ENCODE results near the gene TTC28.
"Not testable (repeated sequence)": the region's sequence is repeated elsewhere in the genome, so short reads cannot be mapped to it uniquely, and the experiment has no call there.

Gene TTC28

GRCh38 chr22:28183078-28183860, 496.4 kb downstream of the TTC28 start:
- Histone ChIP-seq H3K4me1 (ENCODE audit: insufficient read depth, low read length) (peaks cover 24% of the 10 kb centered on the region), H3K27me3 (ENCODE audit: control insufficient read depth in 1 of 2, insufficient read depth in 2 of 2, low read length in 2 of 2) (no peaks in the 10 kb centered on the region), H3K36me3 (ENCODE audit: insufficient read depth, low read length) (no peaks in the 10 kb centered on the region), H3K9me3 (ENCODE audit: low read length) (no peaks in the 10 kb centered on the region), H3K4me3 (ENCODE audit: low read depth in 1 of 2, low read length in 2 of 2) (no peak overlapping the region), H3K27ac (ENCODE audit: low read depth, low read length) (no peak overlapping the region), H3K9ac (ENCODE audit: low read length) (no peak overlapping the region)

- Histone ChIP-seq H3K27ac (ENCODE audit: low read depth, low read length) (no peak overlapping the region), H3K4me1 (ENCODE audit: insufficient read depth, low read length) (peaks cover 24% of the 10 kb centered on the region), H3K36me3 (ENCODE audit: insufficient read depth, low read length) (no peaks in the 10 kb centered on the region), H3K9ac (ENCODE audit: low read length) (no peak overlapping the region), H3K27me3 (ENCODE audit: control insufficient read depth in 1 of 2, insufficient read depth in 2 of 2, low read length in 2 of 2) (no peaks in the 10 kb centered on the region), H3K4me3 (ENCODE audit: low read depth in 1 of 2, low read length in 2 of 2) (no peak overlapping the region), H3K9me3 (ENCODE audit: low read length) (no peaks in the 10 kb centered on the region)
Observed at GRCh38 chr22:28180804-28181731, 498.6 kb downstream of the TTC28 start.

GRCh38 chr22:28179392-28179791, 500.2 kb downstream of the TTC28 start:
- Histone ChIP-seq H3K9ac (ENCODE audit: low read length) (no peak overlapping the region), H3K27ac (ENCODE audit: low read depth, low read length) (no peak overlapping the region), H3K36me3 (ENCODE audit: insufficient read depth, low read length) (no peaks in the 10 kb centered on the region), H3K4me3 (ENCODE audit: low read depth in 1 of 2, low read length in 2 of 2) (no peak overlapping the region), H3K27me3 (ENCODE audit: control insufficient read depth in 1 of 2, insufficient read depth in 2 of 2, low read length in 2 of 2) (no peaks in the 10 kb centered on the region), H3K4me1 (ENCODE audit: insufficient read depth, low read length) (peaks cover 24% of the 10 kb centered on the region), H3K9me3 (ENCODE audit: low read length) (no peaks in the 10 kb centered on the region)

- H3K9me3 ChIP-seq (ENCODE audit: low read length): no peaks in the 10 kb centered on the region
- H3K4me3 ChIP-seq (ENCODE audit: low read depth in 1 of 2, low read length in 2 of 2): no peak overlapping the region
- no peaks in the 10 kb centered on the region for H3K36me3 ChIP-seq (ENCODE audit: insufficient read depth, low read length)
- H3K27me3 ChIP-seq (ENCODE audit: control insufficient read depth in 1 of 2, insufficient read depth in 2 of 2, low read length in 2 of 2): no peaks in the 10 kb centered on the region
- no peak overlapping the region for H3K9ac ChIP-seq (ENCODE audit: low read length)
- H3K27ac ChIP-seq (ENCODE audit: low read depth, low read length): no peak overlapping the region
- H3K4me1 ChIP-seq (ENCODE audit: insufficient read depth, low read length): peaks cover 18% of the 10 kb centered on the region
Observed at GRCh38 chr22:28175730-28176492, 503.7 kb downstream of the TTC28 start.

- no peaks in the 10 kb centered on the region for H3K36me3 ChIP-seq (ENCODE audit: insufficient read depth, low read length)
- peaks cover 18% of the 10 kb centered on the region for H3K4me1 ChIP-seq (ENCODE audit: insufficient read depth, low read length)
- H3K27me3 ChIP-seq (ENCODE audit: control insufficient read depth in 1 of 2, insufficient read depth in 2 of 2, low read length in 2 of 2): no peaks in the 10 kb centered on the region
- H3K9ac ChIP-seq (ENCODE audit: low read length): no peak overlapping the region
- no peak overlapping the region for H3K27ac ChIP-seq (ENCODE audit: low read depth, low read length)
- H3K4me3 ChIP-seq (ENCODE audit: low read depth in 1 of 2, low read length in 2 of 2): no peak overlapping the region
- H3K9me3 ChIP-seq (ENCODE audit: low read length): no peaks in the 10 kb centered on the region
Observed at GRCh38 chr22:28174509-28174908, 505.1 kb downstream of the TTC28 start.

- Histone ChIP-seq H3K4me3 (ENCODE audit: low read depth in 1 of 2, low read length in 2 of 2) (no peak overlapping the region), H3K27me3 (ENCODE audit: control insufficient read depth in 1 of 2, insufficient read depth in 2 of 2, low read length in 2 of 2) (no peaks in the 10 kb centered on the region), H3K9ac (ENCODE audit: low read length) (no peak overlapping the region), H3K27ac (ENCODE audit: low read depth, low read length) (no peak overlapping the region), H3K4me1 (ENCODE audit: insufficient read depth, low read length) (peaks cover 18% of the 10 kb centered on the region), H3K36me3 (ENCODE audit: insufficient read depth, low read length) (no peaks in the 10 kb centered on the region), H3K9me3 (ENCODE audit: low read length) (no peaks in the 10 kb centered on the region)
Observed at GRCh38 chr22:28172892-28173670, 506.6 kb downstream of the TTC28 start.

- Histone ChIP-seq H3K36me3 (ENCODE audit: insufficient read depth, low read length) (no peaks in the 10 kb centered on the region), H3K27me3 (ENCODE audit: control insufficient read depth in 1 of 2, insufficient read depth in 2 of 2, low read length in 2 of 2) (no peaks in the 10 kb centered on the region), H3K9ac (ENCODE audit: low read length) (no peak overlapping the region), H3K27ac (ENCODE audit: low read depth, low read length) (no peak overlapping the region), H3K4me3 (ENCODE audit: low read depth in 1 of 2, low read length in 2 of 2) (no peak overlapping the region), H3K9me3 (ENCODE audit: low read length) (no peaks in the 10 kb centered on the region), H3K4me1 (ENCODE audit: insufficient read depth, low read length) (peaks cover 18% of the 10 kb centered on the region)
Observed at GRCh38 chr22:28171712-28172111, 507.9 kb downstream of the TTC28 start.

GRCh38 chr22:28171115-28171514, 508.5 kb downstream of the TTC28 start:
- Histone ChIP-seq H3K9me3 (ENCODE audit: low read length) (no peaks in the 10 kb centered on the region), H3K27me3 (ENCODE audit: control insufficient read depth in 1 of 2, insufficient read depth in 2 of 2, low read length in 2 of 2) (no peaks in the 10 kb centered on the region), H3K27ac (ENCODE audit: low read depth, low read length) (no peak overlapping the region), H3K9ac (ENCODE audit: low read length) (no peak overlapping the region), H3K4me1 (ENCODE audit: insufficient read depth, low read length) (peaks cover 18% of the 10 kb centered on the region), H3K36me3 (ENCODE audit: insufficient read depth, low read length) (no peaks in the 10 kb centered on the region), H3K4me3 (ENCODE audit: low read depth in 1 of 2, low read length in 2 of 2) (no peak overlapping the region)

GRCh38 chr22:28169314-28169713, 510.3 kb downstream of the TTC28 start:
- not testable (repeated sequence) for H3K9me3 ChIP-seq (ENCODE audit: low read length); H3K36me3 ChIP-seq (ENCODE audit: insufficient read depth, low read length); H3K9ac ChIP-seq (ENCODE audit: low read length); H3K27me3 ChIP-seq (ENCODE audit: control insufficient read depth in 1 of 2, insufficient read depth in 2 of 2, low read length in 2 of 2); H3K4me3 ChIP-seq (ENCODE audit: low read depth in 1 of 2, low read length in 2 of 2); H3K27ac ChIP-seq (ENCODE audit: low read depth, low read length)
- H3K4me1 ChIP-seq (ENCODE audit: insufficient read depth, low read length): peaks cover 18% of the 10 kb centered on the region

GRCh38 chr22:28155808-28156207, 523.8 kb downstream of the TTC28 start:
- Histone ChIP-seq H3K27ac (ENCODE audit: low read depth, low read length) (no peak overlapping the region), H3K4me3 (ENCODE audit: low read depth in 1 of 2, low read length in 2 of 2) (no peak overlapping the region), H3K27me3 (ENCODE audit: control insufficient read depth in 1 of 2, insufficient read depth in 2 of 2, low read length in 2 of 2) (no peaks in the 10 kb centered on the region), H3K4me1 (ENCODE audit: insufficient read depth, low read length) (peaks cover 11% of the 10 kb centered on the region), H3K9me3 (ENCODE audit: low read length) (no peaks in the 10 kb centered on the region), H3K36me3 (ENCODE audit: insufficient read depth, low read length) (no peaks in the 10 kb centered on the region), H3K9ac (ENCODE audit: low read length) (no peak overlapping the region)

All from muscle layer of colon (tissue), 2 donors.